ENCODE data around the gene METTL24. TPM values are rescaled to one million over a fixed set of nuclear protein-coding genes. Genes with fewer than 3 reads are reported as not detected.
"Not testable (repeated sequence)": the region's sequence is repeated elsewhere in the genome, so short reads cannot be mapped to it uniquely, and the experiment has no call there.

METTL24 gene
- total RNA-seq, 1 donor from 2014 or later, result 0.67 TPM

DNA sequence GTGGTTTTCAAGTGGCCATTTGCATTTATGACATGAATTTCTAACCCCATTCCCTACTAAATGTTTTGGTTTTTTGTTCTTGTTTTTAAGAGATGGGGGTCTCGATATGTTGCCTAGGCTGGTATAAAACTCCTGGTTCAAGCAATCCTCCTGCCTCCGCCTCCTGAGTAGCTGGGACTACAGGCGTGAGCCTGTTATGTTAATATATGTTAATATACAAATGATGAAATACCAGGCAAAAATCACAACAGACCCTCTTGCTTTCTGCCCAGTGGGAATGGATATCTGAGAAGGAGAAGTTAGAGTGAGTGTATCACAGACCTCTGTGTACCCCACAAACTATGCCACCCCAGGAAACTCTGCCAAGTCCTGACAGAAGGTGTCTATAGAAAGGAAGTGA, 111.8 kb downstream of the METTL24 start:
- H3K4me1 Mint-ChIP-seq (ENCODE audit: low read depth), result no peaks in the 10 kb centered on the region
- H3K27ac Mint-ChIP-seq (ENCODE audit: unreplicated experiment), result no peak overlapping the region
- TF ChIP-seq, protein P1, sequence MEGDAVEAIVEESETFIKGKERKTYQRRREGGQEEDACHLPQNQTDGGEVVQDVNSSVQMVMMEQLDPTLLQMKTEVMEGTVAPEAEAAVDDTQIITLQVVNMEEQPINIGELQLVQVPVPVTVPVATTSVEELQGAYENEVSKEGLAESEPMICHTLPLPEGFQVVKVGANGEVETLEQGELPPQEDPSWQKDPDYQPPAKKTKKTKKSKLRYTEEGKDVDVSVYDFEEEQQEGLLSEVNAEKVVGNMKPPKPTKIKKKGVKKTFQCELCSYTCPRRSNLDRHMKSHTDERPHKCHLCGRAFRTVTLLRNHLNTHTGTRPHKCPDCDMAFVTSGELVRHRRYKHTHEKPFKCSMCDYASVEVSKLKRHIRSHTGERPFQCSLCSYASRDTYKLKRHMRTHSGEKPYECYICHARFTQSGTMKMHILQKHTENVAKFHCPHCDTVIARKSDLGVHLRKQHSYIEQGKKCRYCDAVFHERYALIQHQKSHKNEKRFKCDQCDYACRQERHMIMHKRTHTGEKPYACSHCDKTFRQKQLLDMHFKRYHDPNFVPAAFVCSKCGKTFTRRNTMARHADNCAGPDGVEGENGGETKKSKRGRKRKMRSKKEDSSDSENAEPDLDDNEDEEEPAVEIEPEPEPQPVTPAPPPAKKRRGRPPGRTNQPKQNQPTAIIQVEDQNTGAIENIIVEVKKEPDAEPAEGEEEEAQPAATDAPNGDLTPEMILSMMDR (IDR thresholded peaks at IDR 0.05), result no peak
- H3K9me3 Mint-ChIP-seq (ENCODE audit: low read depth), result no peaks in the 10 kb centered on the region
- H3K27me3 Mint-ChIP-seq (ENCODE audit: low read depth), result peaks cover 2% of the 10 kb centered on the region
- peaks cover 1% of the 10 kb centered on the region for H3K36me3 Mint-ChIP-seq (ENCODE audit: low read depth)
- H3K4me3 Mint-ChIP-seq (ENCODE audit: unreplicated experiment), result no peak overlapping the region
- no peak for DNase-seq (ENCODE audit: low spot score)

DNA sequence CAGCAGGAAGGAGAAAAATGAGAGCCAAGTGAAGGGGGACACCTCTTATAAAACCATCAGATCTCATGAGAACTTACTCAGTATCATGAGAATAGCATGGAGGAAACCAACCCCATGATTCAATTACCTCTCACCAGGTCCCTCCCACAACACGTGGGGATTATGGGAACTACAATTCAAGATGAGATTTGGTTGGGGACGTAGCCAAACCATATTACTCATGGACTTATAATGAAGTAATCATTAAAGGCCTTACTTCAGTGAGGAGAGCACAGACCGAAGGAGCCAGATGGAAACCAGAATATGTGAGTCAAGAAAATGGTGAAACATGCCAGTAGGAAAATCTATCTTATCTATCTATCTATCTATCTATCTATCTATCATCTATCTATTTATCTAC, 113.5 kb downstream of the METTL24 start:
- not testable (repeated sequence) for H3K9me3 Mint-ChIP-seq (ENCODE audit: low read depth); H3K4me3 Mint-ChIP-seq (ENCODE audit: unreplicated experiment); H3K27ac Mint-ChIP-seq (ENCODE audit: unreplicated experiment); H3K27me3 Mint-ChIP-seq (ENCODE audit: low read depth); H3K36me3 Mint-ChIP-seq (ENCODE audit: low read depth); DNase-seq (ENCODE audit: low spot score); H3K4me1 Mint-ChIP-seq (ENCODE audit: low read depth)

DNA sequence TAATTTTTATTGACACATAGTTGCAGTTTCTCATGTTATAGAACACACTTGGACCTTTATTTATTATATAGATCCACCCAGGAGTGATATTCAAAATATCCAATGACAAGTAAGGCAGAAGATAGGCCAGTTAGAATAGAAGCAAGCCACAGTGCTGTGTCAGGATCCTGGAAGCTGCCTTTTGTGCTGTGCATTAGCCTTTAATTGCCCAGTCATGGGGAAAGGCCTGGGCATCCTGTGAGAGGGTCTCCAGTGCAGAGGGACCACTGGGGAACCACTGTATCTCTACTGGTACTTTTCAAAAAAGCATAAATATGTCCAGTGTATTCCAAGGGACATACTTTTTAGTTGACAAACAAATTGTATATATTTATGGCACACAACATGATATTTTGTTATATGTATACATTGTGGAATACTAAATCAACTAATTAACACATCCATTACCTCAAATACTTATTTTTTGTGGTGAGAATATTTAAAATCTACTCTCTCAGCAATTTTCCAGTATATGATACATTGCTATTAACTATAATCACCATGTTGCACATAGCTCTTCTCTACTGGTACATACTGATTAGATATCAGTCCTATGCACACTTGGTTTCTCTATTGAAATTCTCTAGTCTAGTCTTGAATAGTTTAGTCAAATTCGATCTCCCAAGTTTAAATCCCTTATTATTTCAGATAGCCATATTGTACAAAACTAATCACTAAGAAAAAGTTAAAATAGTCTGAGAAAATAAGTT, 118.4 kb downstream of the METTL24 start:
- H3K27me3 Mint-ChIP-seq (ENCODE audit: low read depth), result no peaks in the 10 kb centered on the region
- H3K4me1 Mint-ChIP-seq (ENCODE audit: low read depth), result no peaks in the 10 kb centered on the region
- H3K9me3 Mint-ChIP-seq (ENCODE audit: low read depth), result no peaks in the 10 kb centered on the region
- no peak overlapping the region for H3K27ac Mint-ChIP-seq (ENCODE audit: unreplicated experiment)
- TF ChIP-seq, protein P1 (IDR thresholded peaks at IDR 0.05), result no peak
- H3K36me3 Mint-ChIP-seq (ENCODE audit: low read depth), result peaks cover 4% of the 10 kb centered on the region
- no peak for DNase-seq (ENCODE audit: low spot score)
- no peak overlapping the region for H3K4me3 Mint-ChIP-seq (ENCODE audit: unreplicated experiment)

DNA sequence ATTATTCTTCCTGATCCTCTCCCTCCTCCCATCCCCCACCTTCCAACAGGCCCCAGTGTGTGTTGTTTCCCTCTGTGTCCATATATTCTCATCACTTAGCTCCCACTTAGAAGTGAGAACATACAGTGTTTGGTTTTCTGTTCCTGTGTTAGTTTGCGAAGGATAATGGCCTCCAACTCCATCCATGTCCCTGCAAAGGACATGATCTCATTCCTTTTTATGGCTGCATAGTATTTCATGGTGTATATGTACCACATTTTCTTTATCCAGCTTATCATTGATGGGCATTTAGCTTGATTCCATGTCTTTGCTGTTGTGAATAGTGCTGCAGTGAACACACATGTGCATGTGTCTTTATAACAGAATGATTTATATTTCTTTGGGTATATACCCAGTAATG, 122.1 kb downstream of the METTL24 start:
- H3K27ac Mint-ChIP-seq (ENCODE audit: unreplicated experiment); H3K9me3 Mint-ChIP-seq (ENCODE audit: low read depth); H3K4me3 Mint-ChIP-seq (ENCODE audit: unreplicated experiment); H3K4me1 Mint-ChIP-seq (ENCODE audit: low read depth); H3K27me3 Mint-ChIP-seq (ENCODE audit: low read depth); H3K36me3 Mint-ChIP-seq (ENCODE audit: low read depth); DNase-seq (ENCODE audit: low spot score): not testable (repeated sequence)

DNA sequence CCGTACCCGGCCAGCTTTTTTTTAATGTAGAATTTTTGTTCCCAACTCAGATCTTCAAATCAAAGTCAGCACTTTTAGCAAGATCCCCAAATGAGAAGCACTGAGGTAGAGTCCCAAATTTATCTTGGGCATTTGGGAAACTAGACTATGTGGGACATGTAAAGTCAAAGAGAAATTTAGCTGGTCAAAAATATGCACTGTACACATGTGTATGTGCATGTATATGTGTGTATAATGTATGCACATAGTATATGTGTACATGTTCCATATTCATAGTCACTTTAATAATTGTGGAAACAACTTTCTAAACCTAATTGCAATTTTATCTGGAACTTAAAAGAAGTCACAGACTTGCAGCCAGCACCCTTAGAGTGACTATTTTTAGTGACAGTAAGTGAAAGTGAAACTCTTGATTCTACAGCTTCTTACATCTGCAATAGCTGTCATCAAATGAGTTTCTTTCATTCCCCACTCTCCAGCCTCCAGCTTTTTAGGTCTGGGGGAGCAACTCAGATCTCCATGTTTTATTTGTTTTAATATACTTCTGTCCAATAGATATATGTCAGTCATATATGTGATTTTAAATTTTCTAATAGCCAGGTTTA, 124.3 kb downstream of the METTL24 start:
- H3K27me3 Mint-ChIP-seq (ENCODE audit: low read depth), result no peaks in the 10 kb centered on the region
- DNase-seq (ENCODE audit: low spot score), result no peak
- H3K36me3 Mint-ChIP-seq (ENCODE audit: low read depth), result peaks cover 5% of the 10 kb centered on the region
- TF ChIP-seq, protein P1 (IDR thresholded peaks at IDR 0.05), result no peak
- no peak overlapping the region for H3K4me3 Mint-ChIP-seq (ENCODE audit: unreplicated experiment)
- H3K4me1 Mint-ChIP-seq (ENCODE audit: low read depth), result peaks cover 4% of the 10 kb centered on the region
- no peak overlapping the region for H3K27ac Mint-ChIP-seq (ENCODE audit: unreplicated experiment)
- H3K9me3 Mint-ChIP-seq (ENCODE audit: low read depth), result no peaks in the 10 kb centered on the region

DNA sequence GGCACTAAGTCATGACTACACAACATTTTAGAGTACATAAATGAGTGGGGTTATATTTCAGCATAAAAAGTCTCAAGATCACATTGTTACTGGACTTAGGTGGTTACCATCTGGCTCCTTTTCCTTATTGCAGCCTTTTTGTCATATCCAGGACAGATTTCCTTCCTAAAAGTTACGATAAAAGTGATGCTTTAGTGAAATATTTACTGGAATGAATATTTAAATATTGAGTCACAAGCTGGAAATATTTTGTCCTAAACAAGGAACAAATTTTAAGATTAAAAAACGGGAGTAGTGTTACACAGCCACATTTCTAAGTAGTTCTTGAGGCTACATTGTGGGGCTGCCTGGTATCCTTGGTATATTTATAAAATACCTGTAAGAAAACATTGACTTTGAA, 125.7 kb downstream of the METTL24 start:
- TF ChIP-seq, protein P1 (IDR thresholded peaks at IDR 0.05), result no peak
- Mint-ChIP-seq H3K9me3 (ENCODE audit: low read depth) (no peaks in the 10 kb centered on the region), H3K36me3 (ENCODE audit: low read depth) (peaks cover 5% of the 10 kb centered on the region), H3K27ac (ENCODE audit: unreplicated experiment) (no peak overlapping the region), H3K4me1 (ENCODE audit: low read depth) (peaks cover 4% of the 10 kb centered on the region), H3K27me3 (ENCODE audit: low read depth) (no peaks in the 10 kb centered on the region), H3K4me3 (ENCODE audit: unreplicated experiment) (no peak overlapping the region)
- no peak for DNase-seq (ENCODE audit: low spot score)

Measured in chondrocyte (in vitro differentiated cells).